ENCODE results near the gene RNF113B.

Gene RNF113B

GRCh38 chr13:98192008-98192407, 14.9 kb upstream of the RNF113B start:
- H3K27ac ChIP-seq (ENCODE audit: low read length) = no peak overlapping the region
- no peak overlapping the region for H3K9ac ChIP-seq (ENCODE audit: low read depth, low read length)
- no peaks in the 10 kb centered on the region for H3K27me3 ChIP-seq (ENCODE audit: insufficient read depth, low read length, poor library complexity)
- ATAC-seq (ENCODE audit: insufficient read depth, low read depth) = no peak
- H4K20me1 ChIP-seq (ENCODE audit: insufficient read depth, low read length) = no peaks in the 10 kb centered on the region
- no peaks in the 10 kb centered on the region for H3K4me1 ChIP-seq (ENCODE audit: insufficient read depth, low read length)
- no peaks in the 10 kb centered on the region for H3K36me3 ChIP-seq (ENCODE audit: insufficient read depth, low read length)
- H3K4me2 ChIP-seq (ENCODE audit: insufficient read depth, low read length) = no peak overlapping the region
- no peak overlapping the region for H2AFZ ChIP-seq (ENCODE audit: low read depth, low read length)
- H3K4me3 ChIP-seq (ENCODE audit: low read depth in 1 of 2, low read length in 2 of 2) = no peak overlapping the region
- TF ChIP-seq EZH2 (IDR thresholded peaks at IDR 0.05; ENCODE audit: borderline replicate concordance, low read depth, low read length, severe bottlenecking) (no peak), CTCF (IDR thresholded peaks at IDR 0.05; ENCODE audit: borderline replicate concordance, extremely low read depth, low read length, poor library complexity, severe bottlenecking) (no peak)
- H3K9me3 ChIP-seq (ENCODE audit: insufficient read depth, low read length, severe bottlenecking) = no peaks in the 10 kb centered on the region
- DNase-seq = no peak
- no peaks in the 10 kb centered on the region for H3K79me2 ChIP-seq (ENCODE audit: insufficient read depth, low read length)

- ATAC-seq (ENCODE audit: insufficient read depth, low read depth) = no peak
Measured at GRCh38 chr13:98190889-98191444, 13.9 kb upstream of the RNF113B start.

GRCh38 chr13:98189841-98190505, 12.9 kb upstream of the RNF113B start:
- Histone ChIP-seq H3K27ac (ENCODE audit: low read length) (no peak overlapping the region), H3K9ac (ENCODE audit: low read depth, low read length) (no peak overlapping the region), H3K79me2 (ENCODE audit: insufficient read depth, low read length) (no peaks in the 10 kb centered on the region), H3K36me3 (ENCODE audit: insufficient read depth, low read length) (no peaks in the 10 kb centered on the region), H3K4me1 (ENCODE audit: insufficient read depth, low read length) (no peaks in the 10 kb centered on the region), H3K4me2 (ENCODE audit: insufficient read depth, low read length) (no peak overlapping the region), H3K9me3 (ENCODE audit: insufficient read depth, low read length, severe bottlenecking) (no peaks in the 10 kb centered on the region), H2AFZ (ENCODE audit: low read depth, low read length) (no peak overlapping the region), H4K20me1 (ENCODE audit: insufficient read depth, low read length) (no peaks in the 10 kb centered on the region), H3K4me3 (ENCODE audit: low read depth in 1 of 2, low read length in 2 of 2) (no peak overlapping the region), H3K27me3 (ENCODE audit: insufficient read depth, low read length, poor library complexity) (no peaks in the 10 kb centered on the region)
- TF ChIP-seq EZH2 (IDR thresholded peaks at IDR 0.05; ENCODE audit: borderline replicate concordance, low read depth, low read length, severe bottlenecking) (no peak), CTCF (IDR thresholded peaks at IDR 0.05; ENCODE audit: borderline replicate concordance, extremely low read depth, low read length, poor library complexity, severe bottlenecking) (no peak)
- no peak for ATAC-seq (ENCODE audit: insufficient read depth, low read depth)
- DNase-seq = no peak

More at GRCh38 chr13:98190889-98191444, 13.9 kb upstream of the RNF113B start:
- Histone ChIP-seq H3K27me3 (ENCODE audit: insufficient read depth, low read length, poor library complexity) (no peaks in the 10 kb centered on the region), H2AFZ (ENCODE audit: low read depth, low read length) (no peak overlapping the region), H3K4me1 (ENCODE audit: insufficient read depth, low read length) (no peaks in the 10 kb centered on the region), H3K4me2 (ENCODE audit: insufficient read depth, low read length) (no peak overlapping the region), H3K9ac (ENCODE audit: low read depth, low read length) (no peak overlapping the region), H3K27ac (ENCODE audit: low read length) (no peak overlapping the region), H3K9me3 (ENCODE audit: insufficient read depth, low read length, severe bottlenecking) (no peaks in the 10 kb centered on the region), H3K4me3 (ENCODE audit: low read depth in 1 of 2, low read length in 2 of 2) (no peak overlapping the region), H3K36me3 (ENCODE audit: insufficient read depth, low read length) (no peaks in the 10 kb centered on the region), H4K20me1 (ENCODE audit: insufficient read depth, low read length) (no peaks in the 10 kb centered on the region), H3K79me2 (ENCODE audit: insufficient read depth, low read length) (no peaks in the 10 kb centered on the region)
- TF ChIP-seq EZH2 (IDR thresholded peaks at IDR 0.05; ENCODE audit: borderline replicate concordance, low read depth, low read length, severe bottlenecking) (no peak), CTCF (IDR thresholded peaks at IDR 0.05; ENCODE audit: borderline replicate concordance, extremely low read depth, low read length, poor library complexity, severe bottlenecking) (no peak)
- no peak for DNase-seq

Data from DND-41 (cell line).